Uterus (tissue), 4 donors: ENCODE results near the gene RAMAC. TPM values are rescaled to one million over a fixed set of nuclear protein-coding genes. Genes with fewer than 3 reads are reported as not detected.

Source experiments
- DNase-seq, 2 donors: peaks; one replicate each; pipeline ENCODE4 v3.0.0-alpha.2; 2019 to 2020
- H3K27ac ChIP-seq, 2 donors: fragments of 200-600 bp; sonication (generic); 1 replicate in 1 of 2; 2 replicates in 1 of 2; pipeline ENCODE4 v1.5.1; 2016 to 2018
- H3K27me3 ChIP-seq, 2 donors: fragments of 200-600 bp; sonication (generic); one replicate each; pipeline ENCODE4 v1.5.1; 2018 to 2019; ENCODE audit warnings: control low read depth in 1 of 2
- H3K36me3 ChIP-seq, 2 donors: fragments of 200-600 bp; sonication (generic); one replicate each; pipeline ENCODE4 v1.5.1; 2019; ENCODE audit warnings: control low read depth in 1 of 2
- H3K4me1 ChIP-seq, 2 donors: fragments of 200-600 bp; sonication (generic); one replicate each; pipeline ENCODE4 v1.5.1; 2018 to 2019; ENCODE audit warnings: control low read depth in 1 of 2
- H3K4me3 ChIP-seq, 2 donors: fragments of 200-600 bp; sonication (generic); 1 replicate in 1 of 2; 2 replicates in 1 of 2; pipeline ENCODE4 v1.5.1; 2018 to 2019; ENCODE audit warnings: mild to moderate bottlenecking in 1 of 2
- H3K9me3 ChIP-seq, 2 donors: fragments of 200-600 bp; sonication (generic); one replicate each; pipeline ENCODE4 v1.5.1; 2019; ENCODE audit warnings: control low read depth in 1 of 2
- CTCF ChIP-seq, 4 experiments: fragments of 200-600 bp in 2 of 4; fragments of 450-650 bp in 2 of 4; sonication (generic) in 2 of 4; IDR thresholded peaks; one replicate each; pipeline ENCODE4 v1.5.1; 2016 to 2019; ENCODE audit warnings: antibody characterized with exemption in 4 of 4, mild to moderate bottlenecking in 2 of 4, moderate library complexity in 1 of 4
- POLR2A ChIP-seq, 2 donors: fragments of 450-650 bp; IDR thresholded peaks; one replicate each; pipeline ENCODE4 v1.6.1; 2016; ENCODE audit warnings: antibody characterized with exemption in 2 of 2, mild to moderate bottlenecking in 1 of 2, moderate library complexity in 1 of 2
- intact Hi-C: fragments of 100-400 bp; cut with DNase I; formaldehyde crosslinking; loops from one replicate; pipeline ENCODE4 v1.15.1; 2023; ENCODE audit warnings: low total_unique reads
- total RNA-seq, 4 donors: library from RNA; depleted of rRNA in 3 of 4; stranded (reverse); fragments of >200 nt in 3 of 4; gene quantifications; one replicate each; pipeline versions ENCODE4 v1.1.0 to v1.2.4, GENCODE V29; 2014 to 2023
- donor health status: DM: yes; HTN: yes; CAD: no.

RAMAC gene
- total RNA-seq, 4 donors from 2014 or later, result 4.9 to 43.5 (median 13.9) TPM

GRCh38 chr15:82958638-82959037 lies 27.4 kb upstream of the RAMAC start:
- Histone ChIP-seq H3K27ac (no peak overlapping the region), H3K9me3 (no peaks in the 10 kb centered on the region), H3K36me3 (no peaks in the 10 kb centered on the region), H3K4me3 (no peak overlapping the region), H3K4me1 (no peaks in the 10 kb centered on the region), H3K27me3 (no peaks in the 10 kb centered on the region)
- intact Hi-C loops, result no loop called here
- no peak for TF ChIP-seq POLR2A (IDR thresholded peaks at IDR 0.05)
- TF ChIP-seq CTCF (IDR thresholded peaks at IDR 0.05), result no peak
- DNase-seq, result no peak

- TF ChIP-seq CTCF (IDR thresholded peaks at IDR 0.05), result no peak
- TF ChIP-seq POLR2A (IDR thresholded peaks at IDR 0.05), result no peak
- H3K36me3 ChIP-seq, result no peaks in the 10 kb centered on the region
- H3K9me3 ChIP-seq, result no peaks in the 10 kb centered on the region
- no peak overlapping the region for H3K27ac ChIP-seq
- H3K4me3 ChIP-seq, result no peak overlapping the region
- H3K27me3 ChIP-seq, result no peaks in the 10 kb centered on the region
- DNase-seq, result no peak
- no peaks in the 10 kb centered on the region for H3K4me1 ChIP-seq
- intact Hi-C loops, result no loop called here
These were observed 26.6 kb upstream of the RAMAC start for GRCh38 chr15:82959423-82959822.

GRCh38 chr15:82960766-82961165 lies 25.2 kb upstream of the RAMAC start:
- Histone ChIP-seq H3K4me1 (no peaks in the 10 kb centered on the region), H3K36me3 (no peaks in the 10 kb centered on the region), H3K9me3 (no peaks in the 10 kb centered on the region), H3K27ac (no peak overlapping the region), H3K27me3 (no peaks in the 10 kb centered on the region), H3K4me3 (no peak overlapping the region)
- TF ChIP-seq CTCF (IDR thresholded peaks at IDR 0.05), result no peak
- TF ChIP-seq POLR2A (IDR thresholded peaks at IDR 0.05), result no peak
- intact Hi-C loops, result no loop called here
- DNase-seq, result no peak

- no peaks in the 10 kb centered on the region for H3K27me3 ChIP-seq
- H3K9me3 ChIP-seq, result no peaks in the 10 kb centered on the region
- no peak for TF ChIP-seq CTCF (IDR thresholded peaks at IDR 0.05)
- TF ChIP-seq POLR2A (IDR thresholded peaks at IDR 0.05), result no peak
- H3K36me3 ChIP-seq, result no peaks in the 10 kb centered on the region
- no peaks in the 10 kb centered on the region for H3K4me1 ChIP-seq
- H3K27ac ChIP-seq, result no peak overlapping the region
- no peak overlapping the region for H3K4me3 ChIP-seq
- no peak for DNase-seq
- intact Hi-C loops, result no loop called here
These were observed 22.3 kb upstream of the RAMAC start for GRCh38 chr15:82963471-82964341.

GRCh38 chr15:82964890-82965289 lies 21.1 kb upstream of the RAMAC start:
- no peaks in the 10 kb centered on the region for H3K4me1 ChIP-seq
- H3K9me3 ChIP-seq, result no peaks in the 10 kb centered on the region
- intact Hi-C loops, result no loop called here
- no peak for DNase-seq
- H3K4me3 ChIP-seq, result no peak overlapping the region
- H3K27ac ChIP-seq, result no peak overlapping the region
- H3K27me3 ChIP-seq, result no peaks in the 10 kb centered on the region
- TF ChIP-seq POLR2A (IDR thresholded peaks at IDR 0.05) (no peak), CTCF (IDR thresholded peaks at IDR 0.05) (no peak)
- no peaks in the 10 kb centered on the region for H3K36me3 ChIP-seq
